Mucosa of gallbladder (tissue), 1 donor: Measurements from ENCODE around the gene USE1. TPM values are rescaled to one million over a fixed set of nuclear protein-coding genes. Genes with fewer than 3 reads are reported as not detected.

Experiments
- DNase-seq: peaks from one replicate; pipeline ENCODE4 v3.0.0-alpha.2; 2020; ENCODE audit warnings: low spot score
- total RNA-seq: library from RNA; stranded (reverse); gene quantifications from one replicate; pipeline ENCODE4 v1.2.1, GENCODE V29; 2021
- donor health status: DM: no; HTN: no; CAD: no.

Gene USE1
- total RNA-seq, 1 donor from 2014 or later, result 28.0 TPM

DNA sequence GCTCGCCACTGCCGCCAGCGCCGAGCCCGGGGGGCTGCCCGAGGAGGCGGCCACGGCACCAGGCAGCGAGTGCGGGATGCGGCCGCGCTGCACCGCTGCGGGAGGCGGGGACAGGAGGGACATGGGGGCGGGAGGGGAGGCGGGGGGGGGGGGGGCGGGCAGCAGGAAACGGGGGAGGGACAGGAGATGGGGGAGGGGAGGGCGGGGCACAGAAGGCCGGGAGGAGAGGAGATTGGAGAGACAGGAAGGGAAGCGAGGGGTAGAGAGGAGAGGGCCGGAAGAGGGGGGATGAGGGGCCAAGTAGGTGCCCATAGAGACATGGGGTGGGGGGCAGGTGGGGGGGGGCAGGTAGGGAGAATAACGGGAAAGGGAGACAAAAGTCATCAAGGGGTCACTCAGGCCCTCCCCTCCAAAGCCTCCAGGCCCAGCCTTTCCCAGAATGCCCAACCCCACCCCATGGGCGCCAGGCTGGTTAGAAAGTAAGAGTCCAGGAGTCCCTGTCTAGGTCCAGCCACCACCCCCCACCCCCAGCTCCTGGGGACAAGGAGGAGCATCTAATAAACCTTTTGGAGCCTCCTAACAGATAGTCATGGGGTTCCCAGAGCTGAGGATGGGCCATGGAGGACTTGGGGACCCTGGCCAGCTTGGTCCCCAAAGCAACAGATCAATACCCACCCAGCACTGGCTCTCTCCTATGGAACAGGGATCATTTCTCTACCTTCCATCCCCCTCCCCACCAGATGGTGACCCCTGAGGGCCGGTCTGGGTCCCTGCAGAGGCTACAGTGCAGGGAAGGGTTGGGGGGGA is 21.0 kb downstream of the USE1 start:
- no peak for DNase-seq

DNA sequence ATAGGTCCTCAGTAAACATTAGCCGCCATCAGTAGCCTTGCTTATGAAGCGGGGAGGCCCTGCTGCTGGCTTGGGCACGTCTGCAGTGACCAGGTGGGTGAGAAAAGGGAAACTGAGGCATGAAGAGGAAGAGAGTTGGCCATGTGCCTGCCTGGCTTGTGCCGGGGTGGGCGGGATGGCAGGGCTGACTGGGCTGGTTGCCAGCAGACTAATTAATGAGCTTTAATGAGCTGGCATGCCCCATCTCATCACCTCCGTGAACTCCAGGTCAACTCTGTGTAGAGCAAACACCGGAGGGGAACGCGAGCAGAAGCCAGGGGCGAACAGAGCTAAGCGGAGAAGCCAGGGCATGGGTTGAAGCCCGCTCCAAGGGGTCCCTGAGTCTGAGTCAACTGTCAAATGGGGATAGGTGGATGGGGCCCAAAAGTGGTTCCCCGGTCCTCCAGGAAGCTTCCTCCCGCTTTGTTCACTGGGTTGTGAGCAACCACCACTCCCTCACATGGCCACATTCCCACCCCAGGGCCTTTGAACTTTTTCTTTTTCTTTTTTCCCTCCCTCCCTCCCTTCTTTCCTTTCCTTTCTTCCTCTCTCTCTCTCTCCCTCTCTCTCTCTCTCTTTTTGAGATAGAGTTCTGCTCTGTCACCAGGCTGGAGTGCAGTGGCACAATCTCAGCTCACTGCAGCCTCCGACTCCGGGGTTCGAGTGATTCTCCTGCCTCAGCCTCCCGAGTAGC is 21.8 kb downstream of the USE1 start:
- DNase-seq, result no peak

DNA sequence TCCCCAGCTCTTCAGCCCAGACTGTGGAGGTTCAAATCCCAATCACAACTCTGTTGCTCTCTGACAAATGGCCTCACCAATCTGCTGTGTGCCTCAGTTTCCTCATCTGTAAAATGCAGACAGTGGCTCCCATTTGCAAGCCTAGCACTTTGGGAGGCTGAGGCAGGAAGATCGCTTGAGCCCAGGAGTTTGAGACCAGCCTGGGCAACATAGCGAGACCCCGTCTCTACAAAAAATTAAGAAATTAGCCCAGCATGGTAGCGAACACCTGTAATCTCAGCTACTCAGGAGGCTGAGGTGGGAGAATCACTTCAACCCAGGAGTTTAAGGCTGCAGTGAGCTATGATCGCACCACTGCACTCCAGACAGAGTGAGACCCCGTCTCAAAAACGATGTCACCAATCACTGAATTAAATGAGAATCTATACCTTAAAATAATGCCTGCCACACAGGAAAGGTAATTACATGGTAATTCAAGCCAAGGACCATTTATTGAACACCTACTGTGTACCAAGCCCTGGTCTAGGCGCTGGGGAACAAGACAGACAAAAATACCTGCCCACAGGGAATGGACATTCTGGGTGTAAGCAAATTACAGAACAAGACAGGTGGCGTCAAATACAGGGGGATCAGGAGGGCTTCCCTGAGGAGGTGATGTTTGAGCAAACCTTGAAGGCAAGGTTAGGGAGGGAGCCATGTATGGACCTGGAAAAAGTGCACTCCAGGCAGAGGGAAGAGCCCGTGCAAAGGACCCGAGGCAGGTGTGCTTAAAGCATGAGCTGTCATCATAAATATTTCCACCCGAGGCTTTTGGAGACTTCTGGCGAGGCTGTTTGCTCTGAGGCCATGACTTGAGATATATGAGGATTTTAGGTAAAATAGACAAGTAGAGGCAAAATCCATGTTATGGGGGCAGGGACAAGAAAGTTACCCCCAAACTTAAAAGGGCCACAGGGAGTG is 22.9 kb downstream of the USE1 start:
- DNase-seq, result no peak

DNA sequence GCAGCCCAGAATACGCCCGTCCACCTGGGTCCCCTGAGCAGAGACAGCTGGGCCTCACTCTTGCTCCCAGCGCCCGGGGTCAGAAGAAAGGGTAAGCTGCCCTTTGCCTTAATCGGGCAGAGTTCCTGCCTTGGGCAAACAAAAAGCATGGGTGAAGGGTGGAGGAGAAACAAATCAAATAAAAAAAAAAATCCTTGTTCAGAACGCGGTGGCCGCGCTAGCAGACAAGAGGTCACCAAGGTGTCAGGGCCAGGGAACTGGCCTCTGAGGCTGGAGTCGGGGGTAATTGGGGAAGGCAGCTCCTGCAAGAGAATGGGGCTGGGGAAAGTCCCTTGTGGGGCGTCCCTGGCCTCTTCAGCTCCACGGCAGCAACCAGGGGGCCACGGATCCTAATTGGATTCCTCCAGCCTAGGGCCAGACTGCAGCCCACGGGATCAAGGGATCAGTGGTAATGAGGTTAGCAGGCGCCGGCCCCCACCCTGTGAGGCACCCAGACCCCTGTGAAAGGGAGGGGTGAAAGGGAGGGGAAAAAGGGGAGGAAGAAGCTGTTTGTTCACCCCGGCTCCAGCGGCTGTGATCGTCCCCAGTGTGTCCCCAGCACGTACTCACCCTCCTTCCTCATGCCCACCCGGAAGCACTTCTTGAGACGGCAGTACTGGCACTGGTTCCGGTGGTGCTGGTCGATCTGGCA is 25.1 kb downstream of the USE1 start:
- no peak for DNase-seq

DNA sequence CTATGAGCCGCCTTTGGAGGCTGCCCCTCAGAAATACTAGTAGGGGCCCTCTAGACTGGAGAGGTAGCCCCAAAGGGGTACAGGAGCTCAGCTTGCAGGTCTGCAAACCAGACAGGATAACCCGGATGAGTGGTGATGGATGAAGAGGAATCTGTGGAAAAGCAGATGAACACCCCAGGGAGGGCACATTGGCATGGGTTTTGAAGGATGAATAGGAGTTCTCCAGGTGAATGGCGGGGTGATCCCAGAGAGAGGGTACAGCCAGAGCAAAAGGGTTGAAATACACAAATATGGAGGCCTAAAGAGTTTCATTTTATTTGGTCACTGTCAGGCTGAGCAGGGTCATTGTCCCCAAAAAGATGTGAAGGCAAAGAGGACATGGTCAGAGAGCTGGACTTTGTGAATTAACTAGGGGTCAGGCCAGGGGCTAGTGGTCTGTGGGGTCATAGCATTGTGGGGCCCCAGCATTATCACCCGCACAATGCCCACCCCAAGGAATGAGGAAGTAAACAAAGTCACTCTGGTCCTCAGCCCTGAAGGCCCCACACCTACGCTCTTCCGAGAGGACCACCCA is 25.8 kb downstream of the USE1 start:
- no peak for DNase-seq

DNA sequence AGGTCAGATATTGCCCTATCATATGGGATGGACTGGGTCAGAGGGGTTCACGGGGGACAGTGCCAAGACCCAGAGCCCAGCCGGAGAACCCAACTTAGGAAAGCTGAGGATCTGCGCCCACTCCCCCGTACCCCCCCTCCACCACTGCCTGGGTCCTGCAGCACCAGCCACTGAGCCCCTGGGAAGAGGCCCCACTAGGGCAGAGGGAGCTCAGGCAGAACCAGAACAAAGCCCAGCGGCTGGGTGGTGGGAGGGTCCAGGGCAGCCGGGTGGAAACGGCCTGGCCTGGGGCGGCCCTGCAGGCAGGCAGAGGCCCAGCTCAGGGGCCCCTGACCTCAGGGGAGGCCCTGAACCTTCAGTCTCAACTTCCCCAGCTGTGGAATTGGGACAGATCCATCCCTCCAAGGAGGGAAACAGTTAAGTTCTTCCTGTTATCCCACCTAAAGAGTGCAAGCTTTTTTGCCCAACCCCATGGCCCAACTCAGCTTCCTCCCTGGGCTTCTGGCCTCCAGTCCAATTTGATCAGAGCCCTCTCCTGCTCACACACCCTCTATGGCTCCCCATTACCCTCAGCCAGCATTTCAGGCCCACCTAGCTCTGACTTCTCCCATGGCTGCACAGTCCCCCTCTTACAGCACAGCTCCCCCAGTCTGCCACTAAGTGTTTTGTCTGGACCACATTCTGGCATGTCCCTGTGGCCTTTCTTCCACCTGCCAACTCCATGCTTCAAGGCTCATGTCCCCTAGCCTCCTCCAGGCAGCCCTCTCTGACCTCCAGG is 27.5 kb downstream of the USE1 start:
- no peak for DNase-seq

DNA sequence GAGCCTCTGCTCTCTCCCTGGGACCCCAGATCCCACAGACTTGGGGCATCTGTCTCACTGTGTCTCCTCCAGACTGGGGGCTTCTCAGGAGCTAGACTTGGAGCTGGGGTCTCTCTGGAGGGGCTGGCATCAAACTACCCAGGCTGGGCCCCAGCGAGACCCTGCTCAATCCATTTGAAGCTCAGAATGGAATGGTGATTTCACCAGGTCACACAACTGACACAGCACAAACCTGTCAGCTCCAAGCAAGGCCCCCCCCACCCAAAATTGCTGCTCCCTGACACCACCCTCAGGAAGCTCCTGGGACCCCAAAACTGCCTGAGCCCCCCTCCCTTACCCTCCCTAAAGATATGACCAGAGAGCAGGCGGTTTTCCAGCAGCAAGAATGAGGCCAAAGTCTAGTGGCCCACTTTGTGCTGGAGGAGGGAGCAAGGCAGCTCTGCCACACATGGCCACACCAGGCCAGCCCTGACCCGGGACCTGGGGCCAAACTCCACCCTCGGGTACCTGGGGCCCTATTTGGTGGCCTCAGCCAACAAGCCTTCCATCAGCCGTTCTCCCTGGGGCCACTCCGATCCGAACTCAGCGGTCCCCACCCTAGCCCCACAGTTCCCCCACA is 28.2 kb downstream of the USE1 start:
- no peak for DNase-seq

DNA sequence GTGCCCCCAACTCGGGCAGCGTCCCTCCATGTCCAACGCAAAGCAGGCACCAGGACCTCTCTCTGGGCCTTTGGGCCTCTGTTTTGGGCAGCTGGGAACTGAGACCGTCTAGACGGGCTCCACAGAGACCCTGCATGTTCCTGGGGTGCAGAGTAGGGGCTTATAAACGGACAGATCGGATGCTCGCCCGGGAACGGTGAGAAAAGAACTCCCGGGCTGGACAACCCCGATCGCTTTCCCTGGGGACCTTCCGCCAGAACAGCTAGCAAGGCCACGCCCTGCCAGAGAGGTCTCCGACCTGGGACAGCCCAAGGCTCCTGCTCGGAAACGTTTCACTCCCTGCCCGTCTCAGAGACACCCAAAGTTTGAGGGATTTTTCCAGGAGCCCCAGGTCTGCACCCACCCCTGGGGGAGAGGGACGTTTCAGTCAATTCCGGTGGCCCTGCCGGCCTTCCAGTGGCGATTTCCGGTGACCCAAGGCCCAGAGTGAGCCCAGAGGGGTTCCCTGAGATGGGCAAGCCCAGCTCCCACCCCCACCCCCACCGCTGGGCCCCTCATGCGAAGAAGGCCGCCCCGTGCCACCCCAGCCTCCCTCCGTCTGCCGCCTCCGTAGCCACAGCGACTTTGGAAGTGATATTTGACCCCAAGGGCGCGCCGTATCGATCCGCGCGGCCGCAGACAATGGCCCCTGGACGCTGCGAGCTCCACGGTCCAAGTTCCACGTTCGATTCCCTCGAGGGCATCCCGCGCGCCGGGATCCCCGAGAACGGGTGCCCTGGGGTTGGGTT is 28.9 kb downstream of the USE1 start:
- peak; percentile 44 for DNase-seq

DNA sequence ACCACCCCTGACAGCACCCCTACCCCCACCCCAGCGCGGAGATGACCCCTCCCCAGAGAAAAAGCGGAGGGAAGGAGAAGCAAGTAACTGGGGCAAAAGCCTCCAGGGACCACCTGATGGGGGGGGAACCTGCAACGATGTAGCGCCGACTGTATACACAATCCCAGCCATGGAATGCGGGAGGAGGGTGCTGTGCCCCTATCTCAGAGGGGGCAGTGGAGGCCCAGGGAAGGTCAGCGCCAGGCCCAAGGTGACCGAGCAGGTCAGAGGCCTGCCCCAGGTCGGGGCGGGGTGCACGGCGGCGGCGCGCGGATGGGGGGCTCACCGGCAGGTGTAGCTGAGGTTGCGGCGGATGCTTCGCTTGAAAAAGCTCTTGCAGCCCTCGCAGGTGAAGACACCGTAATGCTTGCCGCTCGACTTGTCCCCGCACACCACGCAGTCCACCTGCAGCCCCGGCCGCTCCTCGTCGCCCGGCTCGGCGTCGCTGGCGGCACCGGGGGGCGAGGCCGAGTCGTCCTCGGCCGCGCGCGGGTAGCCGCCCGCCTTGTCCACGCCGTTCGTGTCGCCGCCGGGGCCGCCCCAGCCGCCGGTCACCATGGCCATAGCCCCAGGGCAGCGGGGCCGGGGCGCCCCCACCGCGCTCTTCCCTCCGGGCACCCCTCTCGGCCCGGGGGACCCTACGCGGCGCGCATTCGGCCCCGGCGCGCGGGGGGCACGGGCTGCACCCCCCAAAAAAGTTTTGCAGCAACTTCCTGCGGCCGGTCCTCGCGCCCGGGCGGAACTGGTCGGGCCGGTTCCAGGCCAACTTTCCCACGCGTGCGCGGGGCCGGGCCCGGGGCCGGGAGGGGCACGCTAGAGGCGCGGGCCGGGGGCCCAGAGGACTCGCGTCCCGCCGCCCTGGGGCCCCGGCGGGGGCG is 29.7 kb downstream of the USE1 start:
- DNase-seq, result peak; percentile 31

DNA sequence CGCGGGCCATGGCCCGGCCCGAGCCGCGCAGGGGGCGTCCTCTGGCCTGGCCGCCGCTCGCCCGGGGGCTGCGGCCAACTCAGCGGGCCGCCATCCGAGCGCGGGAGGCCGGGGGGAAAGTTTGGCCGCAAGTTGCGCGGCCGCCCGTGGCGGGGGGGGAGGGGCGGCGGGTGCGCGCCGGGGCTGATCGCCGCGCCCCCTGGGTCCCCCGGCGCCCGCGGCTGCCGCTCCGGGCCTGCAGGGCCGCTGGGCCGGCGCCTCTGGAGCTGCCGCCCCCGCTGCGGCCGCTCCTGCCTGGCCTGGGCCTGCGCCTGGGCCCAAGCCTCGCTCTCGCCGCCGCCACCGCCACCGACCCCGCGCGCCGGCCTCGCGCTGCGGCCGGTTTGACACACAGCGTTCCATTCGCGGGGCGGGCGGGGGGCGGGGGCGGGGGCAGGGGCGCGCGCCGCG is 30.4 kb downstream of the USE1 start, which contains the start of gene NR2F6:
TSS of gene NR2F6 (minus strand) at position 385 of the 450 bp plus-strand sequence. CDS start 699 bp downstream, outside the sequence.
- DNase-seq, result no peak

DNA sequence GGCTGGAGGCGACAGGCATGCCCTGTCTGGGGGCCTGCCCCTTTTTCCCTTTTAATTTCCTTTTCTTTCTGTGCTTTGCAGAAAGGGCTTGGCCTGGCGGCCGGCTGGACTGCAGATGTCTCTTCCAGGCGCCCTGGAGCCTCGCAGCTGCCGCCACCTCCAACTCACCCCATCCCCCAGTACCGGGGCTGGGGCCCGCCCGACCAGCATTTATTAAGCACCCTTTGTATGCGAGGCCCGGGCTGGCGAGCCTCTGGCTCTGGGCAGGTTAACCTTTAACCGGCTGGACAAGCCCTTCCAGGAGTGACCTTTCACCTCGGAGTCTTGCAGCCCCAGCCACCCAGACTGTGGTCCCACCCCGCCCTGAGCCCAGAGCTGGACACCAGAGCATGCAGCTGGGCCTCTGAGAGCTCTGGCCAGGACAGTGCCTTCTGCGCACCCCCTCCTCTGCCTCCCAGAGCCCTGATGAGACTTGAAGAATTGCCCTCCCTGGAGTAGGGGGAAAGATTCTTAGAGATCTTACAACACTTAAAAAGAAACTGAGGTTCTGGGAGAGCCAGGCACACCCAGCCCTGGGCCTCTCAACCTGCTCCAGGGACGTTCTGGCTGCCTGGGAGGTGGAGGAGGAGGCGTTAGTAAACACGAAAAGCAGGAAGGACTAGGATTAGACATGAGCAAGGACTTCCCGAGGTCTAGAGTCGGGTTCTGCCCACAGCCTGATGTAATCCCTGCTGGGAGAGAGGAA is 31.7 kb downstream of the USE1 start:
- peak; percentile 25 for DNase-seq

DNA sequence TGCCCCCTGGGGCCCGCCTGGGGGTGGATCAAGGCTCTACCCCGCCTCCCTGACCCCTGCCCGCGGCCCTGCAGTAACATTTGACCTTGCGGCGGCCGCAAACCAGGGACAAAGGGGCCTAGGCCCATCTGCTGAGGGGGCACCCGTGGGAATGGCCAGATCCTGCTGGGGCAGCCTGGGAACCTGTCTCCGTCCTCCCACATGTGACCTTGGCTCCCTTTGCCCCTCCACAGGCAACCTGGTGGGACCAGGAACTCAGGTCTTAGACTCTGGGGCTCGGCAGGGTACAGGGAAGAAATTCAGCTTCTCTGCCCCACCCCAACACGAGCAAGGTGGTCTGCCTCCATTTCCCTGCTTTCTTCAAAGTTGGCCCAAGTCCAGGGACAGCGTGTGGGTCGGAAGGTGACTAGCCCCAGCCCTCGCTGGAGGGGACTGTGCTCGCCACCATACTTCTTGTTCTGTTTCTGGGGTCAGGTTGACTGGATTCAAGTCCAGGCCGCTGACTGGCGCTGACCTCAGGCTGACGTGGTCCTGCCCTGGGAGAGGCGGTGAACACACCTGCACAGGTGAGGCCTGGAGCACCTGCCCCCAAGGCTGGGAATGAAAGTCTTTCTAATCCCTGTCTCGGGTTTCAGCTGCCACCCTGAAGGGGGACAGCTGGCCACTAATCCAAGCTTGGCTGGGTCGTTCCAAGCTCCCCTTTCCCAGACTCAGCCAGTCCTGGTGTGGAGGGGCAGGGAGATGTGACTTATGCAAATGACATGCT is 33.0 kb downstream of the USE1 start:
- no peak for DNase-seq

DNA sequence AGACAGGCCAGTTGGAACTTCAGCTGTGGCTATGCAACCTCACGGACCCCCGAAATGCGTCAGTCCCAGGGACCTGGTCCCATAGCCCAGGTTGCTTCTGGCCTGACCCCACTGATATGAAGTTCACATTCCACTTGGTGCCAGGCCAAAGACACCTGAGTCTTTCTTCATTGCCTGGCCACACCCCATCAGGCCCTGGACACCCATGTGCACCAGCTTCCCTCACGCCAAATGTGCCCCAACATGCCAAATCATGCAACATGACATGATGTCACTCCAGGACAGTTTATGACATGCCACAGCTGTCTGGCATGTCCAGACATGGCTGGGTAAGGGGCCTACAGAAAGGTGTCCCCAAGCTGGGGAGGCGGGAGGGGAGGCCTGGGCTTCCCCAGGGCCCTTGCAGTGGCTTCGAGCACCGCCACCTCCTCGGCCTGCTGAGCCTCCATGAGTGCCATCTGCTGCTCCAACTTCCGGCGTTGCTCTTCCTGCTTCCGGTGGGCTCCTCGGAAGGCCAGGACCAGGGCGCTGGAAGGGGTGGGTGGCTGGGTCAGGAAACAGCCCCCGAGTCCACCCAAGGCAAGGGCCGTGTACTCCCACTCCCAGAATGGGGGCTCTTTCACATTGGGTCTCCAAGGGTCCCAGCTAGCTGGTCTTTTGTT is 34.9 kb downstream of the USE1 start:
- no peak for DNase-seq

DNA sequence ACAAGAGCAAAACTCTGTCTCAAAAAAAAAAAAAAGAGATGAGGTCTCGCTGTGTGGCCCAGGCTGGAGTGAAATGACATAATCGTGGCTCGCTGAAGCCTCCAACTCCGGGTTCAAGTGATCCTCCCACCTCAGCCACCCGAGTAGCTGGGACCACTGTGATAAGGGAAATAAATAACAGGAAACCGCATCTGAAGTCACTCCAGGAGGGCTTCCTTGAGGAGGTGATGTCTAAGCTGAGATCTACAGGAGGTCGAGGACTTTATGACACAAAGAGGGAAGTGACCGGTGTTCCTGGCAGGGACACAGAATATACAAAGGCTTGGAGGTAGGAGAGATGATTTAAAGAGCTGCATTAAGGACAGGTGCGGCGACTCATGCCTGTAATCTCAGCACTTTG is 39.5 kb downstream of the USE1 start:
- DNase-seq, result no peak

DNA sequence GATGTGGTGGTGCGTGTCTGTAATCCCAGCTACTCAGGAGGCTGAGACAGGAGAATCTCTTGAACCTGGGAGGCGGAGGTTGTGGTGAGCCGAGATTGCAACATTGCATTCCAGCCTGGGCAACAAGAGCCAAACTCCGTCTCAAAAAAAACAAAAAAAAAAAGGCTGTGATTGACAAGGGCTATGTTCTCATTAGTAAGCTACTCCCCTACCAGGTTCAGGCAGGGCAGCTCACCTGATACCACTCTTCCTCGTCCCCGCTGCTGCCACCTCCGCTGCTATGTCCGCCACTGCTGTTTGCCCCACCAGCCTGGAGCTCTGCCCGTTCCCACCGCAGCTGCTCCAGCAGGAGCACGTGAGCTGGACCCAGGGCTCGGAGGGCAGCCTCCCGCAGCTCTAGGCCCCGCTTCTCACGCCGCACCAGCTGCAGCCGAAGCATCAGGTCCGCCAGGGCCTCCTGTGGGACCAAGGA is 40.0 kb downstream of the USE1 start:
- no peak for DNase-seq

DNA sequence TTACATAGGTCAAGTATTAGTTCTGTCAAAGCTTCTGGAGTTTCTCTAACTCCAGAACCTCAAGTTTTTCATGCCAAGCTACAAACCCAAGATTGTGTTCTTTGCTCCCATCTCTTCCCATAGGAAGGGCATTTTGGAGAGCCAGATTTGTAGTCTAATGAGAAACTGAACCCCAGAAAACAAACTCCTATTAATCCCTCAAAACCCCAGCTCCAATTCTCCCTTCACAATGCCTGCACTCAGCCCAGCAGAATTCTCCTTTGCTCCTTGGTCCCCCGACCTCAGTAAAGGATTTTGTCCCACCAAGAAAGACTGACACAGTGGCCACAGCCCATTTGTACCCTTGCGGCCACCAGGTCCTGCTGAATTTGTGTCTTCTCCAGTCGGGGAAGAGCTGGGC is 41.0 kb downstream of the USE1 start:
- DNase-seq, result no peak
